Osteoblast (primary cell): ENCODE results near the gene HAUS8. TPM values are rescaled to one million over a fixed set of nuclear protein-coding genes. Genes with fewer than 3 reads are reported as not detected.

ENCODE experiments used
- DNase-seq: peaks from one replicate; pipeline ENCODE4 v3.0.0; 2011; ENCODE audit warnings: low spot score, mixed read lengths; ENCODE audit not compliant: insufficient read length; ENCODE audit errors: missing footprints
- H2AFZ ChIP-seq: 2 replicates; pipeline ENCODE4 v1.6.0; 2011; ENCODE audit warnings: mild to moderate bottlenecking, low read length
- H3K27ac ChIP-seq: 2 replicates; pipeline ENCODE4 v1.5.1; 2011; ENCODE audit warnings: mild to moderate bottlenecking, low read depth, low read length, moderate library complexity
- H3K27me3 ChIP-seq: 2 replicates; pipeline ENCODE4 v1.6.0; 2012; ENCODE audit warnings: mild to moderate bottlenecking, control low read depth, inconsistent platforms, low read length, moderate library complexity; ENCODE audit not compliant: insufficient read depth
- H3K36me3 ChIP-seq: 2 replicates; pipeline ENCODE4 v1.5.1; 2011; ENCODE audit warnings: mild to moderate bottlenecking, low read length, control low read depth, moderate library complexity; ENCODE audit not compliant: insufficient read depth
- H3K4me1 ChIP-seq: 2 replicates; pipeline ENCODE4 v1.5.1; 2011; ENCODE audit warnings: mild to moderate bottlenecking, low read length, control low read depth, moderate library complexity; ENCODE audit not compliant: insufficient read depth
- H3K4me2 ChIP-seq: 2 replicates; pipeline ENCODE4 v1.6.0; 2011; ENCODE audit warnings: mild to moderate bottlenecking, low read length; ENCODE audit not compliant: insufficient read depth
- H3K4me3 ChIP-seq: fragments of 200-600 bp; sonication (generic); 3 replicates; pipeline ENCODE4 v1.5.1; 2012; ENCODE audit warnings: mild to moderate bottlenecking, low read length, inconsistent platforms; ENCODE audit not compliant: insufficient read depth
- H3K79me2 ChIP-seq: 2 replicates; pipeline ENCODE4 v1.6.0; 2012; ENCODE audit warnings: mild to moderate bottlenecking, low read length, control low read depth, inconsistent platforms; ENCODE audit not compliant: insufficient read depth
- H3K9me3 ChIP-seq: 2 replicates; pipeline ENCODE4 v1.5.1; 2011; ENCODE audit warnings: low read depth, low read length, control low read depth
- H4K20me1 ChIP-seq: 2 replicates; pipeline ENCODE4 v1.6.0; 2012; ENCODE audit warnings: mild to moderate bottlenecking, low read length, control low read depth; ENCODE audit not compliant: insufficient read depth
- CTCF ChIP-seq: IDR thresholded peaks from 2 replicates; pipeline ENCODE4 v1.5.1; 2011; ENCODE audit warnings: mild to moderate bottlenecking, low read depth, low read length, moderate library complexity; ENCODE audit errors: extremely low read depth
- total RNA-seq: library from RNA; depleted of rRNA; stranded (reverse); fragments of >200 nt; gene quantifications from 2 replicates; pipeline ENCODE4 v1.2.3, GENCODE V29; 2012

The HAUS8 gene
- total RNA-seq, 1 donor: 1.8 TPM

GRCh38 chr19:17002455-17002854 lies 72.8 kb downstream of the HAUS8 start:
- H3K9me3 ChIP-seq: no peaks in the 10 kb centered on the region
- H3K27ac ChIP-seq: no peak overlapping the region
- DNase-seq: no peak
- H3K27me3 ChIP-seq: no peaks in the 10 kb centered on the region
- H2AFZ ChIP-seq: no peak overlapping the region
- no peaks in the 10 kb centered on the region for H3K79me2 ChIP-seq
- no peak overlapping the region for H3K4me3 ChIP-seq
- no peak for TF ChIP-seq CTCF
- H3K4me1 ChIP-seq: no peaks in the 10 kb centered on the region
- H3K4me2 ChIP-seq: no peak overlapping the region
- H4K20me1 ChIP-seq: no peaks in the 10 kb centered on the region
- H3K36me3 ChIP-seq: no peaks in the 10 kb centered on the region

GRCh38 chr19:17001603-17002183 lies 73.6 kb downstream of the HAUS8 start:
- Histone ChIP-seq H3K4me2 (no peak overlapping the region), H4K20me1 (no peaks in the 10 kb centered on the region), H3K4me1 (no peaks in the 10 kb centered on the region), H3K9me3 (no peaks in the 10 kb centered on the region), H3K79me2 (no peaks in the 10 kb centered on the region), H3K36me3 (no peaks in the 10 kb centered on the region), H3K27ac (no peak overlapping the region), H3K27me3 (no peaks in the 10 kb centered on the region), H3K4me3 (no peak overlapping the region), H2AFZ (no peak overlapping the region)
- DNase-seq: no peak
- TF ChIP-seq CTCF: no peak

Other genes starting within 250 kb of the HAUS8 start
- 24.2 and 29.8 TPM in 2 replicates for gene SIN3B, start 246.1 kb downstream of the HAUS8 start, total RNA-seq
- under 0.01 TPM in 2 replicates for gene F2RL3, start 186.5 kb downstream of the HAUS8 start, total RNA-seq
- 0.29 and 0.36 TPM in 2 replicates for gene CPAMD8, start 48.6 kb downstream of the HAUS8 start, total RNA-seq
- gene MYO9B, start 325 bp upstream of the HAUS8 start, total RNA-seq: 86.9 and 96.6 TPM in 2 replicates
- 22.4 and 25.7 TPM in 2 replicates for gene USE1, start 139.9 kb upstream of the HAUS8 start, total RNA-seq
- gene OCEL1, start 150.8 kb upstream of the HAUS8 start, total RNA-seq: 2.4 and 3.3 TPM in 2 replicates
- 29.5 and 32.2 TPM in 2 replicates for gene NR2F6, start 170.5 kb upstream of the HAUS8 start, total RNA-seq
- gene USHBP1, start 189.3 kb upstream of the HAUS8 start, total RNA-seq: not detected in 2 replicates
- gene BABAM1, start 192.0 kb upstream of the HAUS8 start, total RNA-seq: 74.8 and 76.7 TPM in 2 replicates
- not detected in 2 replicates for gene ANKLE1, start 206.4 kb upstream of the HAUS8 start, total RNA-seq
- gene ABHD8, start 228.0 kb upstream of the HAUS8 start, total RNA-seq: 12.7 and 14.8 TPM in 2 replicates
- gene MRPL34, start 230.4 kb upstream of the HAUS8 start, total RNA-seq: 21.8 and 40.5 TPM in 2 replicates
- gene DDA1, start 234.1 kb upstream of the HAUS8 start, total RNA-seq: 8.5 and 11.6 TPM in 2 replicates